Measurements from ENCODE around the gene ZFP57.

DNA sequence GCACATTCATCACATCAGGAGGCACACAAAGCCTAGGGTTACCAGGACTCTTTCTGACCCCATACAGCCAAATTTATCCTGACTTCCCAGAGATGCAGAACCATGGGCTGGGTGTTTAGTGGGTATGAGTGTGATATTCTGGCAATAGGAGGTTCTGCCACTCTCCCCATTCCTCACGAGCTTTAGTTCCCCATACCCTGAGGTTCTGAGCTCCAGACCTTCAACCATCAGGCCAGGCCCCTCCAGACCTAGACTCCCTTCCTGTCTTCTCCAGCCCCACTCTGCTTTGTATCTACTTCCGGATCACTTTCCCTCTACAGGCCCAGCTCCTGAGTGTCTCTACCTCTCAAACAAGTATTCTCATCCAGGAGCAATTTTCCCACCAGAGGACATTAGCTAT, 46.7 kb upstream of the ZFP57 start:
- TF ChIP-seq CTCF (IDR thresholded peaks at IDR 0.05; ENCODE audit: poor library complexity, severe bottlenecking) (no peak), SMC3 (conservative IDR thresholded peaks at IDR 0.05; ENCODE audit: poor library complexity) (no peak), POLR2AphosphoS5 (IDR thresholded peaks at IDR 0.05) (no peak), TAF1 (IDR thresholded peaks at IDR 0.05; ENCODE audit: low read depth) (no peak), EP300 (conservative IDR thresholded peaks at IDR 0.05; ENCODE audit: poor library complexity, severe bottlenecking) (no peak), MXI1 (conservative IDR thresholded peaks at IDR 0.05; ENCODE audit: poor library complexity, severe bottlenecking) (no peak), EZH2 (IDR thresholded peaks at IDR 0.05; ENCODE audit: borderline replicate concordance, insufficient read depth, low read length, poor library complexity, severe bottlenecking) (no peak), RAD21 (conservative IDR thresholded peaks at IDR 0.05) (no peak)

Measured in neural cell (in vitro differentiated cells).